ENCODE data around the gene AGXT.

Gene AGXT

GRCh38 chr2:240892925-240893324 is 24.3 kb downstream of the AGXT start:
- no peak for DNase-seq (ENCODE audit: low read depth in 2 of 2)
- TF ChIP-seq CTCF (IDR thresholded peaks at IDR 0.05; ENCODE audit: low read depth, low read length) = no peak
- no peak overlapping the region for H3K4me3 ChIP-seq (replicated peaks in 1 of 2; ENCODE audit: low read depth in 2 of 2, low read length in 2 of 2)

- DNase-seq (ENCODE audit: low read depth in 2 of 2) = peak in 1 of 2 donors; percentile 23
- no peak for TF ChIP-seq CTCF (IDR thresholded peaks at IDR 0.05; ENCODE audit: low read depth, low read length)
- H3K4me3 ChIP-seq (replicated peaks in 1 of 2; ENCODE audit: low read depth in 2 of 2, low read length in 2 of 2) = no peak overlapping the region
Observed at GRCh38 chr2:240893363-240893844, 24.8 kb downstream of the AGXT start.

GRCh38 chr2:240894006-240894405 is 25.4 kb downstream of the AGXT start:
- TF ChIP-seq CTCF (IDR thresholded peaks at IDR 0.05; ENCODE audit: low read depth, low read length) = no peak
- no peak overlapping the region for H3K4me3 ChIP-seq (replicated peaks in 1 of 2; ENCODE audit: low read depth in 2 of 2, low read length in 2 of 2)
- DNase-seq (ENCODE audit: low read depth in 2 of 2) = no peak

- no peak overlapping the region for H3K4me3 ChIP-seq (replicated peaks in 1 of 2; ENCODE audit: low read depth in 2 of 2, low read length in 2 of 2)
- DNase-seq (ENCODE audit: low read depth in 2 of 2) = no peak
- TF ChIP-seq CTCF (IDR thresholded peaks at IDR 0.05; ENCODE audit: low read depth, low read length) = no peak
Observed at GRCh38 chr2:240894836-240895558, 26.4 kb downstream of the AGXT start.

GRCh38 chr2:240895656-240896388 is 27.2 kb downstream of the AGXT start, which contains the start of gene MAB21L4:
Gene MAB21L4 (minus strand): TSS chr2:240896156. CDS start chr2:240895997, 159 bp downstream.
- TF ChIP-seq CTCF (IDR thresholded peaks at IDR 0.05; ENCODE audit: low read depth, low read length) = no peak
- no peak for DNase-seq (ENCODE audit: low read depth in 2 of 2)

GRCh38 chr2:240896394-240896793 is 27.8 kb downstream of the AGXT start:
- DNase-seq (ENCODE audit: low read depth in 2 of 2) = no peak
- no peak overlapping the region for H3K4me3 ChIP-seq (replicated peaks in 1 of 2; ENCODE audit: low read depth in 2 of 2, low read length in 2 of 2)
- TF ChIP-seq CTCF (IDR thresholded peaks at IDR 0.05; ENCODE audit: low read depth, low read length) = no peak

More at GRCh38 chr2:240895656-240896388, 27.2 kb downstream of the AGXT start, which contains the start of gene MAB21L4:
- H3K4me3 ChIP-seq (replicated peaks in 1 of 2; ENCODE audit: low read depth in 2 of 2, low read length in 2 of 2) = no peak within 1 kb of the TSS
